B cell (primary cell): ENCODE data around the gene FKBP1C. TPM values are rescaled to one million over a fixed set of nuclear protein-coding genes. Genes with fewer than 3 reads are reported as not detected.

ENCODE experiments used
- ATAC-seq: fragments of 200-7000 bp; cut with Tn5 transposase; one replicate; pipeline ENCODE4 v1.10.0; 2021; ENCODE audit warnings: low read depth, mild to moderate bottlenecking, moderate number of reproducible peaks, moderate library complexity
- CTCF ChIA-PET: fragments of 350-600 bp; sonication (Branson Sonifier 250); formaldehyde crosslinking; loops from one replicate; lab custom pipeline; 2021; ENCODE audit warnings: antibody characterized with exemption, inconsistent platforms; lab: Charles Lee
- POLR2A ChIA-PET: fragments of 350-600 bp; sonication (Branson Sonifier 250); formaldehyde crosslinking; loops from one replicate; lab custom pipeline; 2021; ENCODE audit warnings: antibody characterized with exemption; lab: Charles Lee
- DNase-seq: peaks from one replicate; pipeline ENCODE4 v3.0.0; 2013
- H2AFZ ChIP-seq: 2 replicates; pipeline ENCODE4 v1.6.1; 2012; ENCODE audit warnings: mild to moderate bottlenecking, low read depth, low read length; ENCODE audit not compliant: insufficient read depth, poor library complexity, severe bottlenecking
- H3K27ac ChIP-seq, 2 donors: 1 replicate in 1 of 2; 2 replicates in 1 of 2; pipeline ENCODE4 v1.5.1; 2012 to 2013; ENCODE audit warnings: low read length in 2 of 2, mild to moderate bottlenecking in 2 of 2, moderate library complexity in 1 of 2
- H3K27me3 ChIP-seq, 4 experiments: fragments of 200-600 bp in 1 of 4; sonication (generic) in 1 of 4; replicated peaks in 1 of 4; 1 replicate in 2 of 4; 2 replicates in 2 of 4; pipeline versions ENCODE4 v1.6.1 to v1.7.0; 2013 to 2016; ENCODE audit warnings: low read length in 3 of 4, mild to moderate bottlenecking in 2 of 4, mixed read lengths in 1 of 4, moderate library complexity in 1 of 4; ENCODE audit not compliant: insufficient read depth in 4 of 4, control insufficient read depth in 3 of 4; ENCODE audit errors: control extremely low read depth in 1 of 4
- H3K36me3 ChIP-seq, 2 experiments: replicated peaks in 1 of 2; 1 replicate in 1 of 2; 2 replicates in 1 of 2; pipeline versions ENCODE4 v1.6.1 to v1.7.1; 2013; ENCODE audit warnings: low read length in 1 of 2; ENCODE audit not compliant: insufficient read depth in 2 of 2, control insufficient read depth in 1 of 2; ENCODE audit errors: control extremely low read depth in 1 of 2, extremely low read depth in 1 of 2
- H3K4me1 ChIP-seq, 2 donors: fragments of 200-600 bp in 1 of 2; sonication (generic) in 1 of 2; 1 replicate in 1 of 2; 2 replicates in 1 of 2; pipeline versions ENCODE4 v1.5.1 to v1.6.1; 2013 to 2017; ENCODE audit warnings: low read length in 2 of 2; ENCODE audit not compliant: control insufficient read depth in 2 of 2, insufficient read depth in 2 of 2
- H3K4me2 ChIP-seq: replicated peaks from 2 replicates; pipeline ENCODE3; 2012; ENCODE audit warnings: mild to moderate bottlenecking, low read depth, low read length; ENCODE audit not compliant: poor library complexity, severe bottlenecking
- H3K4me3 ChIP-seq, 5 experiments: fragments of 200-600 bp in 1 of 5; sonication (generic) in 1 of 5; 1 replicate in 3 of 5; 2 replicates in 2 of 5; pipeline versions ENCODE4 v1.5.1 to v1.7.0; 2011 to 2016; ENCODE audit warnings: low read length in 4 of 5, mild to moderate bottlenecking in 4 of 5, low read depth in 2 of 5, control low read depth in 1 of 5, moderate library complexity in 1 of 5; ENCODE audit not compliant: insufficient read depth in 1 of 5; ENCODE audit errors: control extremely low read depth in 1 of 5, extremely low read depth in 1 of 5
- H3K79me2 ChIP-seq: fragments of 200-600 bp; sonication (generic); one replicate; pipeline ENCODE4 v1.6.0; 2016; ENCODE audit warnings: low read length; ENCODE audit not compliant: control insufficient read depth, insufficient read depth
- H3K9ac ChIP-seq: fragments of 200-600 bp; sonication (generic); 2 replicates; pipeline ENCODE4 v1.6.1; 2017; ENCODE audit warnings: mild to moderate bottlenecking, low read length, moderate library complexity
- H3K9me3 ChIP-seq, 3 donors: one replicate each; pipeline versions ENCODE4 v1.6.1 to v1.7.1; 2013; ENCODE audit warnings: low read length in 2 of 3; ENCODE audit not compliant: control insufficient read depth in 2 of 3, insufficient read depth in 1 of 3; ENCODE audit errors: control extremely low read depth in 1 of 3
- H4K20me1 ChIP-seq: 2 replicates; pipeline ENCODE4 v1.6.0; 2012; ENCODE audit warnings: mild to moderate bottlenecking, low read length; ENCODE audit not compliant: insufficient read depth, control insufficient read depth, poor library complexity, severe bottlenecking
- H3K27ac Mint-ChIP-seq: one replicate; pipeline ENCODE4 v1.8.0; 2021; ENCODE audit warnings: mixed read lengths
- H3K27me3 Mint-ChIP-seq: one replicate; pipeline ENCODE4 v1.8.0; 2021; ENCODE audit warnings: mixed read lengths
- H3K4me1 Mint-ChIP-seq: one replicate; pipeline ENCODE4 v1.8.0; 2021; ENCODE audit warnings: mixed read lengths
- H3K4me3 Mint-ChIP-seq: one replicate; pipeline ENCODE4 v1.8.0; 2021; ENCODE audit warnings: mixed read lengths
- H3K9me3 Mint-ChIP-seq: one replicate; pipeline ENCODE4 v1.8.0; 2022; ENCODE audit warnings: mixed read lengths; ENCODE audit not compliant: insufficient read depth
- EZH2 ChIP-seq: IDR thresholded peaks from 2 replicates; pipeline ENCODE4 v1.6.1; 2012; ENCODE audit warnings: borderline replicate concordance, low read depth, mild to moderate bottlenecking, moderate library complexity, low read length; ENCODE audit not compliant: insufficient read depth, poor library complexity, severe bottlenecking
- WGBS: methylation state at CpG from one replicate; pipeline ENCODE4 v1.1.5; 2013; ENCODE audit warnings: missing lambda C conversion rate; ENCODE audit not compliant: insufficient coverage; 5-methylcytosine and 5-hydroxymethylcytosine counted together
- intact Hi-C: fragments of 100-400 bp; cut with micrococcal nuclease; formaldehyde crosslinking; loops from one replicate; pipeline ENCODE4 v1.10.0; 2022
- polyA plus RNA-seq: library from polyadenylated mRNA; depleted of rRNA; stranded (reverse); fragments of >200 nt; gene quantifications from 2 replicates; pipeline ENCODE4 v1.2.3, GENCODE V29; 2012
- total RNA-seq, 2 donors: library from RNA; stranded (reverse); fragments of 120-200 nt in 1 of 2; gene quantifications; 1 replicate in 1 of 2; 2 replicates in 1 of 2; pipeline versions ENCODE4 v1.2.3 to v1.2.4, GENCODE V29; 2013 to 2022
- TF ChIP-seq, protein P1 (sequence below): fragments of 200-600 bp; IDR thresholded peaks from one replicate; pipeline ENCODE4 v1.8.0; 2022; ENCODE audit warnings: antibody characterized with exemption, mild to moderate bottlenecking

Gene FKBP1C
- total and polyA plus RNA-seq, 2 donors (not counting 1 experiment from before 2014, with no cell fraction given) = not detected

- no peak for DNase-seq
- Histone ChIP-seq H3K9ac (no peak overlapping the region), H3K79me2 (no peaks in the 10 kb centered on the region), H3K27me3 (no peaks in the 10 kb centered on the region), H3K4me1 (no peaks in the 10 kb centered on the region), H3K27ac (no peak overlapping the region), H3K4me2 (no peak overlapping the region), H3K36me3 (no peaks in the 10 kb centered on the region), H3K9me3 (peaks cover 0 to 6% (median 0%) of the 10 kb centered on the region in 3 donors), H2AFZ (no peak overlapping the region), H4K20me1 (no peaks in the 10 kb centered on the region), H3K4me3 (no peak overlapping the region)
- TF ChIP-seq, protein P1, sequence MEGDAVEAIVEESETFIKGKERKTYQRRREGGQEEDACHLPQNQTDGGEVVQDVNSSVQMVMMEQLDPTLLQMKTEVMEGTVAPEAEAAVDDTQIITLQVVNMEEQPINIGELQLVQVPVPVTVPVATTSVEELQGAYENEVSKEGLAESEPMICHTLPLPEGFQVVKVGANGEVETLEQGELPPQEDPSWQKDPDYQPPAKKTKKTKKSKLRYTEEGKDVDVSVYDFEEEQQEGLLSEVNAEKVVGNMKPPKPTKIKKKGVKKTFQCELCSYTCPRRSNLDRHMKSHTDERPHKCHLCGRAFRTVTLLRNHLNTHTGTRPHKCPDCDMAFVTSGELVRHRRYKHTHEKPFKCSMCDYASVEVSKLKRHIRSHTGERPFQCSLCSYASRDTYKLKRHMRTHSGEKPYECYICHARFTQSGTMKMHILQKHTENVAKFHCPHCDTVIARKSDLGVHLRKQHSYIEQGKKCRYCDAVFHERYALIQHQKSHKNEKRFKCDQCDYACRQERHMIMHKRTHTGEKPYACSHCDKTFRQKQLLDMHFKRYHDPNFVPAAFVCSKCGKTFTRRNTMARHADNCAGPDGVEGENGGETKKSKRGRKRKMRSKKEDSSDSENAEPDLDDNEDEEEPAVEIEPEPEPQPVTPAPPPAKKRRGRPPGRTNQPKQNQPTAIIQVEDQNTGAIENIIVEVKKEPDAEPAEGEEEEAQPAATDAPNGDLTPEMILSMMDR = no peak
- no peak for TF ChIP-seq EZH2
- H3K27me3 Mint-ChIP-seq = no peaks in the 10 kb centered on the region
- H3K9me3 Mint-ChIP-seq = peaks cover 2% of the 10 kb centered on the region
- H3K4me1 Mint-ChIP-seq = no peaks in the 10 kb centered on the region
- ChIA-PET POLR2A (no interaction called here), CTCF (no interaction called here)
- no peak overlapping the region for H3K27ac Mint-ChIP-seq
- no peak overlapping the region for H3K4me3 Mint-ChIP-seq
- intact Hi-C loops = no loop called here
- no peak for ATAC-seq
Observed at GRCh38 chr6:63188828-63189227, 22.4 kb upstream of the FKBP1C start.

DNA sequence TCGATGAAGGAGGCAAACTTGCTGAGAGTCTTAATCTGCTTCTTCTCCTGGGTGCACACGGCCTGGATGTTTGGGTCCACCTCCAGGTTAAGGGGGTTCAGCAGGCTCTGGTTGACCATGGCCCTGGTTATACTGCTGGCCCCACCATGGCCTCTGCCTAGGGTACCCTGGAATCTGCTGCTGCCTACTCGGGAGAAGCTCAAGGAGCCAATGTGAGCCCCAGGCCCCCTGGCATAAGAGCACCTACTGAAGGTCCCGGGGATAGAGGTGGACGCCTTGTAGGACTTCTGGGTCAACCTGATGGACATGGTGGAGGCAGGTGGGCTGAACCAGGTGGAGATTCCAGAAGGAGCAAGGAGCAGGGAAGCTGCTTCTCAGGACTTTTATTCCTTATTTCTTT, 17.9 kb upstream of the FKBP1C start:
- Histone ChIP-seq H3K9me3 (peaks cover 0 to 6% (median 0%) of the 10 kb centered on the region in 3 donors), H2AFZ (no peak overlapping the region), H3K79me2 (no peaks in the 10 kb centered on the region), H4K20me1 (no peaks in the 10 kb centered on the region), H3K4me2 (no peak overlapping the region), H3K36me3 (no peaks in the 10 kb centered on the region), H3K4me3 (no peak overlapping the region), H3K27me3 (no peaks in the 10 kb centered on the region), H3K4me1 (no peaks in the 10 kb centered on the region), H3K9ac (no peak overlapping the region), H3K27ac (no peak overlapping the region)
- POLR2A ChIA-PET = no interaction called here
- intact Hi-C loops = no loop called here
- H3K4me1 Mint-ChIP-seq = no peaks in the 10 kb centered on the region
- peaks cover 2% of the 10 kb centered on the region for H3K9me3 Mint-ChIP-seq
- CTCF ChIA-PET = no interaction called here
- 84% methylated on average over 5 of the region's 5 CpGs for WGBS
- ATAC-seq (no peak), DNase-seq (no peak)
- H3K27ac Mint-ChIP-seq = no peak overlapping the region
- no peaks in the 10 kb centered on the region for H3K27me3 Mint-ChIP-seq
- no peak overlapping the region for H3K4me3 Mint-ChIP-seq
- TF ChIP-seq, protein P1 = no peak
- no peak for TF ChIP-seq EZH2
